Measurements from ENCODE around the gene SIKE1. TPM values are rescaled to one million over a fixed set of nuclear protein-coding genes. Genes with fewer than 3 reads are reported as not detected.
"Not testable (repeated sequence)": the region's sequence is repeated elsewhere in the genome, so short reads cannot be mapped to it uniquely, and the experiment has no call there.

SIKE1 gene
- total RNA-seq, 1 donor from 2014 or later: 94.1 TPM

DNA sequence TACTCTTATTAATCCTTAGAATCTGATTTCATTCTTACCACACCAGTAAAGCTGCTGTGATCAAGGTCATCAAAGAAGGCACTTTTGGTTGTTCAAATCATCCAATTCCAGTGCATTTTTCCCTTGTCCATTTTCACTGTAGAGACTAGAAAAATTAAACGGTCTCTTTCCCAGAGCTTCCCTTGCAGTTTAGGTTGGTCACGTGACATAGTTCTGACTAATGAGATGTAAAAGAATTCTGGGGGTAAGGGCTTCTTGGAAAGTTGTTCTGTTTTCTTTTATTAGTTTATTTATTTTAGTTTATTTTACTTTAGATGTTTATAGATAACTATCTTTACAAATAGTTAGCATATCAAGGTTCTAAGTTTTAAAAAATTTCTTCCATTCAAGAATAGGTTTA, 39.9 kb upstream of the SIKE1 start:
- H3K27me3 Mint-ChIP-seq (ENCODE audit: insufficient read depth, low read depth): peaks cover 2% of the 10 kb centered on the region
- Histone ChIP-seq H2AFZ (replicated peaks) (no peak overlapping the region), H3K27me3 (no peaks in the 10 kb centered on the region), H3K27ac (no peak overlapping the region), H3K4me3 (no peak overlapping the region), H3K4me1 (no peaks in the 10 kb centered on the region), H3K9me3 (ENCODE audit: low read depth) (peaks cover 11% of the 10 kb centered on the region), H3K79me2 (ENCODE audit: low read depth) (no peaks in the 10 kb centered on the region), H3K4me2 (no peak overlapping the region), H3F3A (ENCODE audit: low read depth) (no peaks in the 10 kb centered on the region), H4K20me1 (ENCODE audit: low read depth) (no peaks in the 10 kb centered on the region), H3K36me3 (no peaks in the 10 kb centered on the region), H3K9ac (no peak overlapping the region)
- TF ChIP-seq EZH2 (IDR thresholded peaks at IDR 0.05): no peak
- TF ChIP-seq EZH2phosphoT487 (IDR thresholded peaks at IDR 0.05): no peak
- TF ChIP-seq, protein P1, sequence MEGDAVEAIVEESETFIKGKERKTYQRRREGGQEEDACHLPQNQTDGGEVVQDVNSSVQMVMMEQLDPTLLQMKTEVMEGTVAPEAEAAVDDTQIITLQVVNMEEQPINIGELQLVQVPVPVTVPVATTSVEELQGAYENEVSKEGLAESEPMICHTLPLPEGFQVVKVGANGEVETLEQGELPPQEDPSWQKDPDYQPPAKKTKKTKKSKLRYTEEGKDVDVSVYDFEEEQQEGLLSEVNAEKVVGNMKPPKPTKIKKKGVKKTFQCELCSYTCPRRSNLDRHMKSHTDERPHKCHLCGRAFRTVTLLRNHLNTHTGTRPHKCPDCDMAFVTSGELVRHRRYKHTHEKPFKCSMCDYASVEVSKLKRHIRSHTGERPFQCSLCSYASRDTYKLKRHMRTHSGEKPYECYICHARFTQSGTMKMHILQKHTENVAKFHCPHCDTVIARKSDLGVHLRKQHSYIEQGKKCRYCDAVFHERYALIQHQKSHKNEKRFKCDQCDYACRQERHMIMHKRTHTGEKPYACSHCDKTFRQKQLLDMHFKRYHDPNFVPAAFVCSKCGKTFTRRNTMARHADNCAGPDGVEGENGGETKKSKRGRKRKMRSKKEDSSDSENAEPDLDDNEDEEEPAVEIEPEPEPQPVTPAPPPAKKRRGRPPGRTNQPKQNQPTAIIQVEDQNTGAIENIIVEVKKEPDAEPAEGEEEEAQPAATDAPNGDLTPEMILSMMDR (IDR thresholded peaks at IDR 0.05): no peak
- H3K9me3 Mint-ChIP-seq: peaks cover 6% of the 10 kb centered on the region
- no peaks in the 10 kb centered on the region for H3K4me1 Mint-ChIP-seq
- H3K27ac Mint-ChIP-seq: no peak overlapping the region
- DNase-seq (ENCODE audit: low spot score): no peak
- H3K36me3 Mint-ChIP-seq: no peaks in the 10 kb centered on the region
- H3K4me3 Mint-ChIP-seq: no peak overlapping the region

DNA sequence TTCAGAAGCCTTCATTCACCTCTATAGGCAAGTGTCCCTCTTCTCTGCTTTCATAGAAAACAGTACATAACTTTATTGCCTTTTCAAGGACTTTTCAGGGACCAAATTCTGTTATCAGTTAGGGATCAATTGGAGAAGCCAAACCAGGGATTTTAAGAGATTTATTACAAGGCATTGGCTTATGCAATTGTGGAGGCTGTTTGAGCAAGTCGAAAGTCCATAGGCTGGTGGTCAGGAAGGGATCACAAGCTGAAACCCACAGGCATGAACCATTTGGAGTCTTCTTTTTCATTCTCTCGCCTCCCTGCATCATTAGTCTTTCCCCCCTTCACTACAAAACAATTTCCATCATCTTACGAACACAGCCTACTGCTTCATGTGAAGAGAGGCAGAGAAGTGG, 39.4 kb upstream of the SIKE1 start:
- Mint-ChIP-seq H3K9me3 (peaks cover 6% of the 10 kb centered on the region), H3K4me3 (no peak overlapping the region), H3K4me1 (no peaks in the 10 kb centered on the region), H3K27ac (no peak overlapping the region), H3K27me3 (ENCODE audit: insufficient read depth, low read depth) (peaks cover 2% of the 10 kb centered on the region), H3K36me3 (no peaks in the 10 kb centered on the region)
- Histone ChIP-seq H3K4me3 (no peak overlapping the region), H4K20me1 (ENCODE audit: low read depth) (no peaks in the 10 kb centered on the region), H3F3A (ENCODE audit: low read depth) (no peaks in the 10 kb centered on the region), H2AFZ (replicated peaks) (no peak overlapping the region), H3K36me3 (no peaks in the 10 kb centered on the region), H3K4me1 (no peaks in the 10 kb centered on the region), H3K9ac (no peak overlapping the region), H3K27me3 (no peaks in the 10 kb centered on the region), H3K4me2 (no peak overlapping the region), H3K9me3 (ENCODE audit: low read depth) (peaks cover 7% of the 10 kb centered on the region), H3K27ac (no peak overlapping the region), H3K79me2 (ENCODE audit: low read depth) (no peaks in the 10 kb centered on the region)
- TF ChIP-seq EZH2 (IDR thresholded peaks at IDR 0.05): no peak
- TF ChIP-seq, protein P1 (IDR thresholded peaks at IDR 0.05): no peak
- TF ChIP-seq EZH2phosphoT487 (IDR thresholded peaks at IDR 0.05): no peak
- DNase-seq (ENCODE audit: low spot score): no peak

DNA sequence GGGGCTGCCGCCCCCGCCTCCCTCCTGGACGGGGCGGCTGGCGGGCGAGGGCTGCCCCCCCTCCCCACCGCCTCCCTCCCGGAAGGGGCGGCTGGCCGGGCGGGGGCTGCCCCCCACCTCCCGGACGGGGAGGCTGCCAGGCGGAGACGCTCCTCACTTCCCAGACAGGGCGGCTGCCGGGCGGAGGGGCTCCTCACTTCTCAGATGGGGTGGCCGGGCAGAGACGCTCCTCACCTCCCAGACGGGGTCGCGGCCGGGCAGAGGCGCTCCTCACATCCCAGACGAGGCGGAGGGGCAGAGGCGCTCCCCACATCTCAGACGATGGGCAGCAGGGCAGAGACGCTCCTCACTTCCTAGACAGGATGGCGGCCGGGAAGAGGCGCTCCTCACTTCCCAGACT, 24.0 kb upstream of the SIKE1 start:
- H3K4me1 ChIP-seq; H3K27ac Mint-ChIP-seq; H3F3A ChIP-seq (ENCODE audit: low read depth); H3K4me3 ChIP-seq; H3K27me3 Mint-ChIP-seq (ENCODE audit: insufficient read depth, low read depth); H3K4me2 ChIP-seq; H3K27me3 ChIP-seq; H2AFZ ChIP-seq (replicated peaks); H4K20me1 ChIP-seq (ENCODE audit: low read depth); H3K36me3 ChIP-seq; H3K4me1 Mint-ChIP-seq; H3K9me3 ChIP-seq (ENCODE audit: low read depth); H3K36me3 Mint-ChIP-seq; H3K27ac ChIP-seq; H3K9ac ChIP-seq; H3K79me2 ChIP-seq (ENCODE audit: low read depth); DNase-seq (ENCODE audit: low spot score); H3K4me3 Mint-ChIP-seq; H3K9me3 Mint-ChIP-seq: not testable (repeated sequence)

DNA sequence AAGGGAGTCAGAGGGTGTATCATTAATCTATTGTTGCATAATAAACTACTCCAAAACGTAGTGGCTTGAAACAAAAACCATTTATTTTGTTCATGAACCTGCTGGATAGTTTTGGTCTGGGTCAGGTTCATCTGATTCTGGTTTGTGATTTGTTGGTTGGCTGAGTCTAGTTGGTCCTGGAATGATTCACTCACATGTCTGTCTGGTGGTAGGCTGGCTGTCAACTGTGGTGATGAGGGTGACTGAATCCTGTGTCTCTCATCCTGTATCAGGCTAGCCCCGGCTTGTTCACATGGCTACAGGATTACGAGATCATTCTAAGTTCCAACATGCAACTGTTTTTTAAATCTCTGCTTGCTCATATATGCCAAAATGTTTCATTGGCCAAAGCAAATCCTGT, 22.5 kb upstream of the SIKE1 start:
- DNase-seq (ENCODE audit: low spot score): no peak
- no peak overlapping the region for H3K4me3 ChIP-seq
- no peak overlapping the region for H3K4me2 ChIP-seq
- no peaks in the 10 kb centered on the region for H3K4me1 ChIP-seq
- Mint-ChIP-seq H3K4me1 (no peaks in the 10 kb centered on the region), H3K4me3 (no peak overlapping the region), H3K9me3 (no peaks in the 10 kb centered on the region), H3K36me3 (no peaks in the 10 kb centered on the region), H3K27me3 (ENCODE audit: insufficient read depth, low read depth) (peaks cover 3% of the 10 kb centered on the region), H3K27ac (no peak overlapping the region)
- no peaks in the 10 kb centered on the region for H3K36me3 ChIP-seq
- H3K27me3 ChIP-seq: no peaks in the 10 kb centered on the region
- TF ChIP-seq, protein P1 (IDR thresholded peaks at IDR 0.05): no peak
- no peaks in the 10 kb centered on the region for H3F3A ChIP-seq (ENCODE audit: low read depth)
- no peak overlapping the region for H3K27ac ChIP-seq
- no peak overlapping the region for H2AFZ ChIP-seq (replicated peaks)
- no peak overlapping the region for H3K9ac ChIP-seq
- no peaks in the 10 kb centered on the region for H3K79me2 ChIP-seq (ENCODE audit: low read depth)
- no peaks in the 10 kb centered on the region for H3K9me3 ChIP-seq (ENCODE audit: low read depth)
- H4K20me1 ChIP-seq (ENCODE audit: low read depth): no peaks in the 10 kb centered on the region

All from neural progenitor cell (in vitro differentiated cells).